Fibroblast of lung (primary cell): ENCODE results near the gene TANGO2. TPM values are rescaled to one million over a fixed set of nuclear protein-coding genes. Genes with fewer than 3 reads are reported as not detected.

Experiments used
- DNase-seq, 2 donors: peaks; one replicate each; pipeline versions ENCODE4 v3.0.0 to v3.0.0-alpha.2; 2010; ENCODE audit warnings: low read depth in 2 of 2
- H2AFZ ChIP-seq: 2 replicates; pipeline ENCODE4 v1.5.1; 2012; ENCODE audit warnings: low read length, control low read depth, inconsistent platforms
- H3K27ac ChIP-seq: 2 replicates; pipeline ENCODE4 v1.5.1; 2011; ENCODE audit warnings: low read length, control low read depth; ENCODE audit not compliant: insufficient read depth
- H3K27me3 ChIP-seq: 2 replicates; pipeline ENCODE4 v1.5.1; 2011; ENCODE audit warnings: mild to moderate bottlenecking, low read length; ENCODE audit not compliant: control insufficient read depth, insufficient read depth
- H3K36me3 ChIP-seq: 2 replicates; pipeline ENCODE4 v1.5.1; 2011; ENCODE audit warnings: low read length; ENCODE audit not compliant: control insufficient read depth, insufficient read depth
- H3K4me1 ChIP-seq: 2 replicates; pipeline ENCODE4 v1.5.1; 2011; ENCODE audit warnings: low read length; ENCODE audit not compliant: control insufficient read depth, insufficient read depth; ENCODE audit errors: extremely low read depth
- H3K4me2 ChIP-seq: 2 replicates; pipeline ENCODE4 v1.5.1; 2011; ENCODE audit warnings: low read length, control low read depth; ENCODE audit not compliant: insufficient read depth; ENCODE audit errors: extremely low read depth
- H3K4me3 ChIP-seq, 4 experiments: fragments of 200-600 bp in 1 of 4; sonication (generic) in 1 of 4; replicated peaks in 1 of 4; 2 replicates each; pipeline ENCODE4 v1.5.1; 2011 to 2016; ENCODE audit warnings: low read length in 4 of 4, low read depth in 3 of 4, mild to moderate bottlenecking in 3 of 4, control low read depth in 2 of 4, inconsistent platforms in 1 of 4, mixed read lengths in 1 of 4; ENCODE audit not compliant: insufficient read depth in 1 of 4; ENCODE audit errors: control extremely low read depth in 1 of 4
- H3K79me2 ChIP-seq: 2 replicates; pipeline ENCODE4 v1.5.1; 2012; ENCODE audit warnings: mild to moderate bottlenecking, low read length, inconsistent platforms; ENCODE audit not compliant: control insufficient read depth, insufficient read depth
- H3K9ac ChIP-seq: 2 replicates; pipeline ENCODE4 v1.5.1; 2011; ENCODE audit warnings: mild to moderate bottlenecking, low read length, control low read depth; ENCODE audit not compliant: insufficient read depth
- H3K9me3 ChIP-seq: 2 replicates; pipeline ENCODE4 v1.5.1; 2012; ENCODE audit warnings: low read depth, low read length; ENCODE audit not compliant: control insufficient read depth, insufficient read depth
- H4K20me1 ChIP-seq: 2 replicates; pipeline ENCODE4 v1.5.1; 2011; ENCODE audit warnings: low read length; ENCODE audit not compliant: control insufficient read depth, insufficient read depth; ENCODE audit errors: extremely low read depth
- CTCF ChIP-seq, 2 donors: IDR thresholded peaks in 1 of 2; conservative IDR thresholded peaks in 1 of 2; 1 replicate in 1 of 2; 2 replicates in 1 of 2; pipeline ENCODE4 v1.5.1; 2011 to 2012; ENCODE audit warnings: low read length in 2 of 2, control low read depth in 1 of 2, inconsistent platforms in 1 of 2, low read depth in 1 of 2, mild to moderate bottlenecking in 1 of 2
- EZH2 ChIP-seq: IDR thresholded peaks from 2 replicates; pipeline ENCODE4 v1.5.1; 2012; ENCODE audit warnings: low read length, control low read depth, mild to moderate bottlenecking; ENCODE audit errors: missing control alignments
- polyA plus RNA-seq, 2 donors: library from polyadenylated mRNA; depleted of rRNA in 1 of 2; stranded (reverse) in 1 of 2; unstranded in 1 of 2; fragments of >200 nt; gene quantifications; 2 replicates each; pipeline ENCODE4 v1.2.1, GENCODE V29; 2011 to 2012; ENCODE audit warnings: missing spikeins in 1 of 2
- total RNA-seq: library from RNA; depleted of rRNA; stranded (reverse); fragments of >200 nt; gene quantifications from 2 replicates; pipeline ENCODE4 v1.2.1, GENCODE V29; 2014

Gene TANGO2
- total and polyA plus RNA-seq, 2 donors (not counting 1 experiment from before 2014, with no cell fraction given), result 28.3 to 52.8 TPM

GRCh38 chr22:20087319-20088262 lies 66.7 kb downstream of the TANGO2 start:
- H4K20me1 ChIP-seq, result no peaks in the 10 kb centered on the region
- peaks cover 69% of the 10 kb centered on the region for H3K79me2 ChIP-seq
- no peaks in the 10 kb centered on the region for H3K27me3 ChIP-seq
- peaks cover 39% of the 10 kb centered on the region for H3K36me3 ChIP-seq
- no peak for TF ChIP-seq EZH2
- TF ChIP-seq CTCF (conservative IDR thresholded peaks at IDR 0.05 in 1 of 2, IDR thresholded peaks at IDR 0.05 in 1 of 2; ENCODE audit: low read depth in 1 of 2, low read length in 2 of 2), result no peak
- no peak overlapping the region for H3K4me2 ChIP-seq
- H3K27ac ChIP-seq, result no peak overlapping the region
- H3K4me3 ChIP-seq, result no peak overlapping the region
- no peaks in the 10 kb centered on the region for H3K9me3 ChIP-seq
- H2AFZ ChIP-seq, result no peak overlapping the region
- DNase-seq, result no peak
- H3K9ac ChIP-seq, result no peak overlapping the region
- H3K4me1 ChIP-seq, result peaks cover 4% of the 10 kb centered on the region

- H3K4me3 ChIP-seq, result no peak overlapping the region
- peaks cover 62% of the 10 kb centered on the region for H3K79me2 ChIP-seq
- H2AFZ ChIP-seq, result no peak overlapping the region
- H3K9ac ChIP-seq, result no peak overlapping the region
- no peaks in the 10 kb centered on the region for H3K9me3 ChIP-seq
- H4K20me1 ChIP-seq, result no peaks in the 10 kb centered on the region
- H3K4me1 ChIP-seq, result no peaks in the 10 kb centered on the region
- TF ChIP-seq EZH2 (no peak), CTCF (conservative IDR thresholded peaks at IDR 0.05 in 1 of 2, IDR thresholded peaks at IDR 0.05 in 1 of 2; ENCODE audit: low read depth in 1 of 2, low read length in 2 of 2) (no peak)
- H3K4me2 ChIP-seq, result no peak overlapping the region
- no peak overlapping the region for H3K27ac ChIP-seq
- peaks cover 38% of the 10 kb centered on the region for H3K36me3 ChIP-seq
- H3K27me3 ChIP-seq, result no peaks in the 10 kb centered on the region
- DNase-seq, result no peak
Observed at GRCh38 chr22:20088263-20088648, 67.3 kb downstream of the TANGO2 start.

GRCh38 chr22:20089226-20089976 lies 68.5 kb downstream of the TANGO2 start:
- no peaks in the 10 kb centered on the region for H3K9me3 ChIP-seq
- H3K79me2 ChIP-seq, result peaks cover 53% of the 10 kb centered on the region
- DNase-seq, result no peak
- H3K36me3 ChIP-seq, result peaks cover 45% of the 10 kb centered on the region
- H3K4me1 ChIP-seq, result no peaks in the 10 kb centered on the region
- no peak for TF ChIP-seq EZH2
- TF ChIP-seq CTCF (conservative IDR thresholded peaks at IDR 0.05 in 1 of 2, IDR thresholded peaks at IDR 0.05 in 1 of 2; ENCODE audit: low read depth in 1 of 2, low read length in 2 of 2), result no peak
- no peaks in the 10 kb centered on the region for H4K20me1 ChIP-seq
- no peaks in the 10 kb centered on the region for H3K27me3 ChIP-seq
- H3K9ac ChIP-seq, result no peak overlapping the region
- H3K27ac ChIP-seq, result no peak overlapping the region
- no peak overlapping the region for H3K4me2 ChIP-seq
- H2AFZ ChIP-seq, result no peak overlapping the region
- no peak overlapping the region for H3K4me3 ChIP-seq
